Heart left ventricle (tissue), 16 donors: Measurements from ENCODE around the gene MYH7B. TPM values are rescaled to one million over a fixed set of nuclear protein-coding genes. Genes with fewer than 3 reads are reported as not detected.

ENCODE experiments used
- ATAC-seq, 4 donors: fragments of 200-7000 bp; cut with Tn5 transposase; one replicate each; pipeline ENCODE4 v1.9.1; 2020 to 2022; ENCODE audit warnings: moderate library complexity in 4 of 4, mild to moderate bottlenecking in 3 of 4, moderate number of reproducible peaks in 1 of 4
- DNase-seq, 5 donors: peaks; one replicate each; pipeline ENCODE4 v3.0.0-alpha.2; 2020
- H3K27ac ChIP-seq, 12 donors: fragments of 200-600 bp; sonication (generic) in 4 of 12; one replicate each; pipeline versions ENCODE4 v1.5.0 to v1.8.0; 2016 to 2022; ENCODE audit warnings: mild to moderate bottlenecking in 2 of 12
- H3K27me3 ChIP-seq, 9 donors: fragments of 200-600 bp; sonication (generic) in 2 of 9; one replicate each; pipeline versions ENCODE4 v1.5.1 to v1.8.0; 2016 to 2022; ENCODE audit warnings: mild to moderate bottlenecking in 3 of 9
- H3K36me3 ChIP-seq, 9 donors: fragments of 200-600 bp; sonication (generic) in 2 of 9; one replicate each; pipeline versions ENCODE4 v1.5.0 to v1.8.0; 2018 to 2022; ENCODE audit warnings: mild to moderate bottlenecking in 2 of 9
- H3K4me1 ChIP-seq, 12 donors: fragments of 200-600 bp; sonication (generic) in 4 of 12; one replicate each; pipeline versions ENCODE4 v1.5.0 to v1.8.0; 2016 to 2022; ENCODE audit warnings: mild to moderate bottlenecking in 3 of 12
- H3K4me3 ChIP-seq, 12 donors: fragments of 200-600 bp; sonication (generic) in 4 of 12; one replicate each; pipeline versions ENCODE4 v1.5.0 to v1.8.0; 2017 to 2022; ENCODE audit warnings: mild to moderate bottlenecking in 9 of 12, moderate library complexity in 4 of 12
- H3K9me3 ChIP-seq, 12 donors: fragments of 200-600 bp; sonication (generic) in 4 of 12; one replicate each; pipeline versions ENCODE4 v1.5.0 to v1.8.0; 2016 to 2022; ENCODE audit warnings: mild to moderate bottlenecking in 1 of 12
- CTCF ChIP-seq, 12 donors: fragments of 200-600 bp; sonication (generic) in 4 of 12; IDR thresholded peaks; one replicate each; pipeline versions ENCODE4 v1.5.0 to v1.8.0; 2018 to 2022; ENCODE audit warnings: antibody characterized with exemption in 12 of 12, mild to moderate bottlenecking in 5 of 12
- POLR2A ChIP-seq, 2 donors: fragments of 450-650 bp; IDR thresholded peaks; one replicate each; pipeline ENCODE4 v1.6.1; 2017; ENCODE audit warnings: antibody characterized with exemption in 2 of 2, mild to moderate bottlenecking in 2 of 2, moderate library complexity in 2 of 2
- WGBS, 4 donors: extraction: QIAGEN DNeasy Blood & Tissue Kit in 2 of 4; methylation state at CpG; one replicate each; pipeline versions ENCODE4 v1.1.5 to v1.1.7; 2013 to 2018; 5-methylcytosine and 5-hydroxymethylcytosine counted together
- intact Hi-C, 10 donors: fragments of 100-400 bp; cut with DNase I; formaldehyde crosslinking; loops; one replicate each; pipeline versions ENCODE4 v1.11.1 to v1.14.2; 2022
- polyA plus RNA-seq, 2 donors: library from polyadenylated mRNA; stranded (reverse); fragments of 200-250 nt; gene quantifications; one replicate each; pipeline ENCODE4 v1.2.3, GENCODE V29; 2013
- total RNA-seq, 9 donors: library from RNA; depleted of rRNA in 2 of 9; stranded (reverse); fragments of >200 nt in 2 of 9; fragmentation: NEBNext Ultra II Directional in 3 of 9; extraction: Animal tissue kit (Norgen Biotek cat#: 25700) in 3 of 9; gene quantifications; one replicate each; pipeline versions ENCODE4 v1.1.0 to v1.2.4, GENCODE V29; 2016 to 2023
- donor health status: ischemic (EF 13 %, LVEDD 7.1; RV severe dilation, severe dysfunction).
- donor health status: healthy with polysubstance abuse.
- donor health status: DM: no; HTN: yes; CAD: no.
- donor health status: DM: no; HTN: no; CAD: no.
- donor health status: ischemic (EF 25% LVEDD 6.9; RV normal size, moderate dysfunction).
- donor health status: ischemic (EF 25% LVEDD 5.7; RV mildly dilated, moderate dysfunction).
- donor health status: healthy.
- donor health status: DM: yes; HTN: yes; CAD: no.
- donor health status: ischemic (EF 35%, LVEDD 5.7; RV mildly dilated, moderate dysfunction).
- donor health status: nonischemic (EF 11% LVEDD 7.7; RV severe dilation, severe dysfunction).
- donor health status: DM: yes; HTN: yes; CAD: no.
- donor health status: PGD.
- donor health status: ischemic (EF 29% LVEDD 5.4; RV normal size, mild dysfunction).
- donor health status: nonischemic (EF 23%, LVEDD 6.1; RV moderate dilation, normal function).

The MYH7B gene
- total and polyA plus RNA-seq, 11 donors, result 12.8 to 448 (median 144) TPM

- Histone ChIP-seq H3K4me1 (peaks cover 0 to 29% (median 1%) of the 10 kb centered on the region in 12 donors), H3K27ac (peak overlapping the region in 2 of 12 donors; percentile 14 to 65), H3K36me3 (peaks cover 2 to 100% (median 97%) of the 10 kb centered on the region in 9 donors), H3K27me3 (no peaks in the 10 kb centered on the region), H3K4me3 (no peak overlapping the region), H3K9me3 (no peaks in the 10 kb centered on the region)
- intact Hi-C loops, result no loop called here
- no peak for TF ChIP-seq CTCF (IDR thresholded peaks at IDR 0.05)
- WGBS, 4 donors, result 46 to 67% (median 59%) methylated on average over 39 of the region's 39 CpGs
- peak in 1 of 4 donors; percentile 1 for ATAC-seq
- DNase-seq, result peak in 1 of 5 donors; percentile 69
These were observed 41.5 kb downstream of the MYH7B start for GRCh38 chr20:34997131-34997561.

- Histone ChIP-seq H3K4me3 (no peak overlapping the region), H3K4me1 (peaks cover 0 to 29% (median 1%) of the 10 kb centered on the region in 12 donors), H3K9me3 (no peaks in the 10 kb centered on the region), H3K27me3 (no peaks in the 10 kb centered on the region), H3K36me3 (peaks cover 2 to 100% (median 99%) of the 10 kb centered on the region in 9 donors), H3K27ac (peak overlapping the region in 2 of 12 donors; percentile 19 to 65)
- ATAC-seq, result no peak
- DNase-seq, result no peak
- intact Hi-C loops, result no loop called here
- TF ChIP-seq CTCF (IDR thresholded peaks at IDR 0.05) (no peak), POLR2A (IDR thresholded peaks at IDR 0.05) (no peak)
- 83 to 96% (median 85%) methylated on average over 2 of the region's 2 CpGs for WGBS, 4 donors
These were observed 42.1 kb downstream of the MYH7B start for GRCh38 chr20:34997774-34998173.

GRCh38 chr20:34998331-34998950 lies 42.8 kb downstream of the MYH7B start:
- Histone ChIP-seq H3K4me1 (peaks cover 0 to 23% (median 1%) of the 10 kb centered on the region in 12 donors), H3K36me3 (peaks cover 2 to 100% (median 99%) of the 10 kb centered on the region in 9 donors), H3K27me3 (no peaks in the 10 kb centered on the region), H3K4me3 (no peak overlapping the region), H3K27ac (peak overlapping the region in 2 of 12 donors; percentile 1 to 19), H3K9me3 (no peaks in the 10 kb centered on the region)
- DNase-seq (peak in 2 of 5 donors; percentile 20 to 59), ATAC-seq (no peak)
- TF ChIP-seq CTCF (IDR thresholded peaks at IDR 0.05), result no peak
- TF ChIP-seq POLR2A (IDR thresholded peaks at IDR 0.05), result no peak
- intact Hi-C loops, result no loop called here
- WGBS, 4 donors, result 78 to 86% (median 83%) methylated on average over 21 to 28 of the region's 28 CpGs

- 80 to 87% (median 83%) methylated on average over 16 to 25 of the region's 25 CpGs for WGBS, 4 donors
- intact Hi-C loops, result no loop called here
These were observed 43.4 kb downstream of the MYH7B start for GRCh38 chr20:34999021-34999451.

More at GRCh38 chr20:34999021-34999451, 43.4 kb downstream of the MYH7B start:
- H3K4me1 ChIP-seq, result peaks cover 0 to 18% (median under 1%) of the 10 kb centered on the region in 12 donors
- DNase-seq, result peak in 2 of 5 donors; percentile 29 to 61
- H3K27ac ChIP-seq, result peak overlapping the region in 1 of 12 donors; percentile 1
- H3K36me3 ChIP-seq, result peaks cover 2 to 100% (median 99%) of the 10 kb centered on the region in 9 donors
- H3K4me3 ChIP-seq, result no peak overlapping the region
- H3K9me3 ChIP-seq, result no peaks in the 10 kb centered on the region
- H3K27me3 ChIP-seq, result no peaks in the 10 kb centered on the region
- TF ChIP-seq POLR2A (IDR thresholded peaks at IDR 0.05) (no peak), CTCF (IDR thresholded peaks at IDR 0.05) (no peak)
- ATAC-seq, result no peak
